ENCODE results near the gene SMYD3. TPM values are rescaled to one million over a fixed set of nuclear protein-coding genes. Genes with fewer than 3 reads are reported as not detected.

Gene SMYD3
- total and polyA plus RNA-seq, 2 donors (not counting 1 experiment from before 2014, with no cell fraction given), result 69.4 to 83.1 TPM

DNA sequence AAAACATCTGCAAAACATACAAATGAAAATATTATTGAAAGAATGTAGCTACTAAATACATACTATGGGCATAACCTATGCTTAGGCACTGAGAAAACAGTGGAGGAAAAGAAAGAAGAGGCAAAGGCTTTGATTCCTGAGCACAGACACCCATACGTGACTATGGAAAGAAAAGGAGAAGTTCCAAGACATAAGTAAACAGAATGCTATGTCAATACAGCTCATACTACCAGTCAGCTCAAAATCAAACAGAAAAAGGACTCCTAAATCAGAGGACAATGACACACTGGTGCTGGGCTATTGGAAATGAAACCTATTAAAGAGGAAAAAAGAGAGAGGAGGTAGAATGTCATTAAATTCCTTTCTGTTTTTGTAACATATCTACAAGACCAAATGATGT, 225.4 kb downstream of the SMYD3 start:
- peaks cover 4% of the 10 kb centered on the region for H3K4me1 ChIP-seq (ENCODE audit: control insufficient read depth, extremely low read depth, insufficient read depth, low read length)
- H4K20me1 ChIP-seq (ENCODE audit: control insufficient read depth, extremely low read depth, insufficient read depth, low read length), result no peaks in the 10 kb centered on the region
- no peaks in the 10 kb centered on the region for H3K27me3 ChIP-seq (ENCODE audit: control insufficient read depth, insufficient read depth, low read length)
- H2AFZ ChIP-seq (ENCODE audit: low read length), result no peak overlapping the region
- H3K4me3 ChIP-seq (replicated peaks in 1 of 4; ENCODE audit: control extremely low read depth in 1 of 4, insufficient read depth in 1 of 4, low read depth in 3 of 4, low read length in 4 of 4), result no peak overlapping the region
- no peak overlapping the region for H3K27ac ChIP-seq (ENCODE audit: insufficient read depth, low read length)
- no peaks in the 10 kb centered on the region for H3K36me3 ChIP-seq (ENCODE audit: control insufficient read depth, insufficient read depth, low read length)
- no peaks in the 10 kb centered on the region for H3K9me3 ChIP-seq (ENCODE audit: control insufficient read depth, insufficient read depth, low read depth, low read length)
- H3K4me2 ChIP-seq (ENCODE audit: extremely low read depth, insufficient read depth, low read length), result no peak overlapping the region
- H3K9ac ChIP-seq (ENCODE audit: insufficient read depth, low read length), result no peak overlapping the region
- TF ChIP-seq, protein P1, sequence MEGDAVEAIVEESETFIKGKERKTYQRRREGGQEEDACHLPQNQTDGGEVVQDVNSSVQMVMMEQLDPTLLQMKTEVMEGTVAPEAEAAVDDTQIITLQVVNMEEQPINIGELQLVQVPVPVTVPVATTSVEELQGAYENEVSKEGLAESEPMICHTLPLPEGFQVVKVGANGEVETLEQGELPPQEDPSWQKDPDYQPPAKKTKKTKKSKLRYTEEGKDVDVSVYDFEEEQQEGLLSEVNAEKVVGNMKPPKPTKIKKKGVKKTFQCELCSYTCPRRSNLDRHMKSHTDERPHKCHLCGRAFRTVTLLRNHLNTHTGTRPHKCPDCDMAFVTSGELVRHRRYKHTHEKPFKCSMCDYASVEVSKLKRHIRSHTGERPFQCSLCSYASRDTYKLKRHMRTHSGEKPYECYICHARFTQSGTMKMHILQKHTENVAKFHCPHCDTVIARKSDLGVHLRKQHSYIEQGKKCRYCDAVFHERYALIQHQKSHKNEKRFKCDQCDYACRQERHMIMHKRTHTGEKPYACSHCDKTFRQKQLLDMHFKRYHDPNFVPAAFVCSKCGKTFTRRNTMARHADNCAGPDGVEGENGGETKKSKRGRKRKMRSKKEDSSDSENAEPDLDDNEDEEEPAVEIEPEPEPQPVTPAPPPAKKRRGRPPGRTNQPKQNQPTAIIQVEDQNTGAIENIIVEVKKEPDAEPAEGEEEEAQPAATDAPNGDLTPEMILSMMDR (conservative IDR thresholded peaks at IDR 0.05 in 1 of 2, IDR thresholded peaks at IDR 0.05 in 1 of 2; ENCODE audit: low read depth in 1 of 2, low read length in 2 of 2), result no peak
- TF ChIP-seq EZH2 (IDR thresholded peaks at IDR 0.05; ENCODE audit: low read length, missing control alignments), result no peak
- no peaks in the 10 kb centered on the region for H3K79me2 ChIP-seq (ENCODE audit: control insufficient read depth, insufficient read depth, low read length)
- no peak for DNase-seq (ENCODE audit: low read depth in 2 of 2)

GRCh38 chr1:246281195-246281594, 225.9 kb downstream of the SMYD3 start:
- Histone ChIP-seq H3K27me3 (ENCODE audit: control insufficient read depth, insufficient read depth, low read length) (no peaks in the 10 kb centered on the region), H3K9ac (ENCODE audit: insufficient read depth, low read length) (no peak overlapping the region), H3K9me3 (ENCODE audit: control insufficient read depth, insufficient read depth, low read depth, low read length) (no peaks in the 10 kb centered on the region), H3K4me1 (ENCODE audit: control insufficient read depth, extremely low read depth, insufficient read depth, low read length) (peaks cover 4% of the 10 kb centered on the region), H3K4me2 (ENCODE audit: extremely low read depth, insufficient read depth, low read length) (no peak overlapping the region), H3K27ac (ENCODE audit: insufficient read depth, low read length) (no peak overlapping the region), H3K36me3 (ENCODE audit: control insufficient read depth, insufficient read depth, low read length) (no peaks in the 10 kb centered on the region), H4K20me1 (ENCODE audit: control insufficient read depth, extremely low read depth, insufficient read depth, low read length) (no peaks in the 10 kb centered on the region), H3K79me2 (ENCODE audit: control insufficient read depth, insufficient read depth, low read length) (no peaks in the 10 kb centered on the region), H2AFZ (ENCODE audit: low read length) (no peak overlapping the region), H3K4me3 (replicated peaks in 1 of 4; ENCODE audit: control extremely low read depth in 1 of 4, insufficient read depth in 1 of 4, low read depth in 3 of 4, low read length in 4 of 4) (no peak overlapping the region)
- no peak for TF ChIP-seq EZH2 (IDR thresholded peaks at IDR 0.05; ENCODE audit: low read length, missing control alignments)
- TF ChIP-seq, protein P1 (conservative IDR thresholded peaks at IDR 0.05 in 1 of 2, IDR thresholded peaks at IDR 0.05 in 1 of 2; ENCODE audit: low read depth in 1 of 2, low read length in 2 of 2), result no peak
- no peak for DNase-seq (ENCODE audit: low read depth in 2 of 2)

GRCh38 chr1:246280551-246280950, 226.5 kb downstream of the SMYD3 start:
- Histone ChIP-seq H3K9ac (ENCODE audit: insufficient read depth, low read length) (no peak overlapping the region), H3K4me1 (ENCODE audit: control insufficient read depth, extremely low read depth, insufficient read depth, low read length) (peaks cover 4% of the 10 kb centered on the region), H4K20me1 (ENCODE audit: control insufficient read depth, extremely low read depth, insufficient read depth, low read length) (no peaks in the 10 kb centered on the region), H3K27me3 (ENCODE audit: control insufficient read depth, insufficient read depth, low read length) (no peaks in the 10 kb centered on the region), H3K4me2 (ENCODE audit: extremely low read depth, insufficient read depth, low read length) (no peak overlapping the region), H3K9me3 (ENCODE audit: control insufficient read depth, insufficient read depth, low read depth, low read length) (no peaks in the 10 kb centered on the region), H3K79me2 (ENCODE audit: control insufficient read depth, insufficient read depth, low read length) (no peaks in the 10 kb centered on the region), H3K36me3 (ENCODE audit: control insufficient read depth, insufficient read depth, low read length) (no peaks in the 10 kb centered on the region), H2AFZ (ENCODE audit: low read length) (no peak overlapping the region), H3K4me3 (replicated peaks in 1 of 4; ENCODE audit: control extremely low read depth in 1 of 4, insufficient read depth in 1 of 4, low read depth in 3 of 4, low read length in 4 of 4) (no peak overlapping the region), H3K27ac (ENCODE audit: insufficient read depth, low read length) (no peak overlapping the region)
- no peak for TF ChIP-seq EZH2 (IDR thresholded peaks at IDR 0.05; ENCODE audit: low read length, missing control alignments)
- TF ChIP-seq, protein P1 (conservative IDR thresholded peaks at IDR 0.05 in 1 of 2, IDR thresholded peaks at IDR 0.05 in 1 of 2; ENCODE audit: low read depth in 1 of 2, low read length in 2 of 2), result peak; percentile 21 to 34
- DNase-seq (ENCODE audit: low read depth in 2 of 2), result peak; percentile 34 to 63
